GM12865 (cell line): Measurements from ENCODE around the gene GOLPH3.

Source experiments
- DNase-seq: peaks from one replicate; pipeline ENCODE4 v3.0.0; 2010; ENCODE audit warnings: low read depth
- H3K4me3 ChIP-seq: 2 replicates; pipeline ENCODE4 v1.5.1; 2011; ENCODE audit warnings: mild to moderate bottlenecking, low read depth, low read length, control low read depth
- TF ChIP-seq, protein P1 (sequence below): IDR thresholded peaks from 2 replicates; pipeline ENCODE4 v1.5.1; 2011; ENCODE audit warnings: low read length, control low read depth, low read depth, inconsistent platforms; ENCODE audit not compliant: insufficient read depth; ENCODE audit errors: missing control alignments

Gene GOLPH3

DNA sequence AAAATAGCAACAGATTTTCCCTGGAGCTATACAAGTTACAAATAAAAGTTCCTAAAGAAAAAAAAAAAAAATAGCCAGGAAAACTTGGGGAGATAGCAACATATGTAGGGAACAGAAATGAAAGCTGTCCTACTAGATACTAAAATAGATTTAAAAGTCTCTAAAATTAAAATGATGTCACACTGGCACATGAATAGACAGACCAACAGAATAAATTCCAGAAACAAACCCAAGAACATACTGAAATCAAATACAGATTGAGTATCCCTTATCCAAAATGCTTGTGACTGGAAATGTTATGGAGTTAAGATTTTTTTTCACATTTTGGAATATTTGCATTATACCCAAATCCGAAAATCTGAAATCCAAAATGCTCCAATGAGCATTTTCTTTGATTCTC, 23.8 kb downstream of the GOLPH3 start:
- TF ChIP-seq, protein P1, sequence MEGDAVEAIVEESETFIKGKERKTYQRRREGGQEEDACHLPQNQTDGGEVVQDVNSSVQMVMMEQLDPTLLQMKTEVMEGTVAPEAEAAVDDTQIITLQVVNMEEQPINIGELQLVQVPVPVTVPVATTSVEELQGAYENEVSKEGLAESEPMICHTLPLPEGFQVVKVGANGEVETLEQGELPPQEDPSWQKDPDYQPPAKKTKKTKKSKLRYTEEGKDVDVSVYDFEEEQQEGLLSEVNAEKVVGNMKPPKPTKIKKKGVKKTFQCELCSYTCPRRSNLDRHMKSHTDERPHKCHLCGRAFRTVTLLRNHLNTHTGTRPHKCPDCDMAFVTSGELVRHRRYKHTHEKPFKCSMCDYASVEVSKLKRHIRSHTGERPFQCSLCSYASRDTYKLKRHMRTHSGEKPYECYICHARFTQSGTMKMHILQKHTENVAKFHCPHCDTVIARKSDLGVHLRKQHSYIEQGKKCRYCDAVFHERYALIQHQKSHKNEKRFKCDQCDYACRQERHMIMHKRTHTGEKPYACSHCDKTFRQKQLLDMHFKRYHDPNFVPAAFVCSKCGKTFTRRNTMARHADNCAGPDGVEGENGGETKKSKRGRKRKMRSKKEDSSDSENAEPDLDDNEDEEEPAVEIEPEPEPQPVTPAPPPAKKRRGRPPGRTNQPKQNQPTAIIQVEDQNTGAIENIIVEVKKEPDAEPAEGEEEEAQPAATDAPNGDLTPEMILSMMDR: no peak
- DNase-seq: no peak

DNA sequence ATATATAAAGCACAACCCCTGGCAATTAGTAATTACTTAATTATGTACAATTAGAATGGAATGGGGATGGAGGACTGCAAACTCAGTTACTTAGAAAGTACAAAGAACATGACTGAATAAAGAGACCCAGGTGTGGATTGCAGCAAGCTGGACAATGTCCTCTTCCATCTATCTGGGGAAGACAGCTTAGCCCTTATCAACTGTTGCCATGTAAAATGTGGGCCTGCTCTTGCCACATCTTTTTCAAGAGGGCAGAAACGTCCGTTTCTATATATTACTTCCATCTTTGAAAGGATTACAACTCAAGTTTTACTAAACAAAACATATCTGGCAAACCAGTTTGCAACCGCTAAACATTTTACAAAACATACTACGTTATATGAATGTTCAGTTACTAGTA, 26.2 kb downstream of the GOLPH3 start:
- TF ChIP-seq, protein P1: no peak
- no peak overlapping the region for H3K4me3 ChIP-seq
- DNase-seq: no peak

More for the DNA sequence above, 23.8 kb downstream of the GOLPH3 start:
- H3K4me3 ChIP-seq: no peak overlapping the region

DNA sequence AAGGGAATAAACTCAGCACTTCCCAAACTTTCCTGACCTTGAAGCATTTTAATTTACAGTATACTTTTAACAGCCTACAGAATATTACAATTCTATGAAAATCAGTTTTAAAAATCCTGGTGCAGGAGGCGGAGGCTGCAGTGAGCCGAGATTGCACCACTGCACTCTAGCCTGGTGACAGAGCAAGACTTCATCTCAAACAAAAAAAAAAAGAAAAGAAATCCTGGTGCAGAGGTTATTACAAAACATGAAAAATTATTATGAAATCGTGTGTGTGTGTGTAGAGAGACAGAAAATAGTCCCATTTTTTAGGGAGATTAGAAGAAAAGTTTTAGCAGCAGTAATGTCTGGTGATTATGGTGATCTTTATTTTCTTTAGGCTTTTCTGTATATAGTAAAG, 26.9 kb downstream of the GOLPH3 start:
- H3K4me3 ChIP-seq: no peak overlapping the region
- TF ChIP-seq, protein P1: no peak
- no peak for DNase-seq

DNA sequence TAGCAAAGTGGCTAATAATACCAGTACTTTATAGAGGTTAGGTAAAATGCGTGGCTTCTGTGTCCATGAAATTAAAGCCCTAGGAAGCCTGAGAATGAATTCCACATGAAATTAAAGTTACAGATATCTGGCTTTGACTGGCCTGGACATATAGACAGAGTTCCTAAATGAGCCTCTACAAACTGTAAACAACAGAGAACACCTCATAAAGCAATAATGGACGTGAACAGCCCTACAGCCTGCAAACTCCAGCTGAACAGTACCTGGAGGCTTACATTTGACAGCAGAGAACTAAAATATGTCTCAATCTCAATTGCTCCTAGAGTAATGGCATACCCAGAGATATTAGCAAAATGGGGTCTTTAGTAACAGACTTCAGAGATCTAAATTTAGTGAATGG, 28.7 kb downstream of the GOLPH3 start:
- no peak for DNase-seq
- H3K4me3 ChIP-seq: no peak overlapping the region
- TF ChIP-seq, protein P1: no peak

DNA sequence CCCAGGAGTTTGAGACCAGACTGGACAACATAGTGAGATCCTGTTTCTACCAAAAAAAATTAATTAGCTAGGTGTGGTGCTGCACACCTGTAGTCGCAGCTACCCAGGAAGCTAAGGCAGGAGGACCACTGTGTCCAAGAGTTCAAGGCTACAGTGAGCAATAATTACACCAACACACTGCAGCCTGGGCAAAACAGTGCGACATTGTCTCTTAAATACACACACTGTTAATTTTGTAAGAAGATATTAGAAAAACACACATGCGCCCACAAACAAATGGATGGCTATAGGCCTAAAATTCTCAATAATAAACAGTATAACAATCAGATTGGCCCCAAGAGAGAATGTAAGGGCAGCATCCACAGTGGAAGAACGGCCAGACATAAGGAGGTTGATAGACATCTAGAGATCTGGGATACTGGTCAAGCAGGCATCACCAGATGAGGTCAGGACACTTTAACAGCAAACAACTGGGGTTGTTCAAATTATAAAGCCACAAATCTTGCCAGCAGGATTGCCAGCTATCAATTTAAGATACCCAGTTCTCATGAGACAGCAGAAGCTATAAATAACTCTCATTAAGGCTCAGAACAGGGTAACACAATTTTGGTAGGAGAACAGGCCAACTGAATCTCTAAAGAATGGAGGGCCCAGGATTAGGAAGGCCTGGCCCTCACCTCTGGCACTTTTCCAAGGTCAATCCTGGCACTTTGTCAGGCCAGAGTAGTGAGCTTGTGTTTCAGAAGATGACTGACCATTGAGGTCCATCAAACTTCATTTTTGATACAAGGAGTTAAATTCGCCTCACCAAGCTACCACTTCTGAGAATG, 29.5 kb downstream of the GOLPH3 start:
- H3K4me3 ChIP-seq: no peak overlapping the region
- TF ChIP-seq, protein P1: no peak
- no peak for DNase-seq

DNA sequence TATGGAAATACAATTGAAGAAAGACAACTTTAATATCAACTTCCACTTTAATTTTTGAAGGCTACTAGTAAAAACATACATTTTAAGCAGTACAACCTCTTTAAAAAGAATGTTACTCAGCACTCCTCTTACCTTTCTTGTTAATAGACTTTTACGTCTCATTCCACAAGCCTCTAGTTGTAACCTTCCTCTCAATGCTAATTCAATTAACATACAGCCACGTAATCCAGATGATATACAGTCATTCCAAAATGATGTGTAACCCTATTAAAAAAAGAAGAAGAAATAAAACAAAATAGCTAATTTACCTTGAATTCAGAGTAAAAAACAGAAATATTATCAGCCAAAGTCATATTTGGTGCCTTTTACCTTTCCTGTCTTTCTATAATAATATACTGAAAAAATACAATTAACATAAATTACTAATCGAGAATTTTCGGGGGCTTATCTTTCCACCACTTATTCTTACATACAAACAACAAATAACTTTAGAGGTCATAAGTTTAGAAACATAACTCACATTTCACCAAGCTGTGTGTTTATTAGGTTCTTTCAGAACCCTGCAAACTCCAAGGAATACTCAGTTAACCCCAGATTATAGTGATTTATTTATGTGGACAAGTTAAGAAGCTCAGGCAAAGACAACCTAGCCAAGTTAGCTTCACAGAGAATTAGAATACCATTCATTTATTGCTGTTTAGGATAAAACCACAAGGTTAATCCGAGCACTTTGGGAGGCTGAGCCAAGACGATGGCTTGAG, 30.3 kb downstream of the GOLPH3 start:
- DNase-seq: no peak
- TF ChIP-seq, protein P1: no peak
- no peak overlapping the region for H3K4me3 ChIP-seq
